Bone marrow (tissue), 2 donors: ENCODE data around the gene C1orf116.

Experiments used
- DNase-seq, 2 donors: peaks; one replicate each; lab custom pipeline; 2025; lab: John Stamatoyannopoulos, UW

C1orf116 gene

GRCh38 chr1:207034998-207035397 lies 2.4 kb upstream of the C1orf116 start:
- DNase-seq = no peak

DNA sequence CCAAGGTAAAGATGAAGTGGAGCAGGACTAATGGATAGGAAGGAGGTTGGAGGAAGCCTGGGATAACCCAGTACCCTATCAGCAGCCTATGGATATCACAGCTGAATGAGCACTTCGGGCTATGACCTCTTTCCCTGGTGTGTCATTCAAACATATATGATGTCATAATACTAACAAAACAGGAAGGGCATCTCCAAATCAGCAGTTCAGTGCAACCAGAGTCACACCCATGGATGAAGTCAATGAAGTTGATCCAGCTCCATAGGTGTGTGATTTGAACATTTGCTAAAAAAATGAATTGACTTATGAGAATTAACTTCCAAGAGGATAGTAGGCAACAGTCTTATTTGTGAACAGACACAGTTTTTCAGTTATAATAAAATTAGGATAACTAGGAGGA lies 1.7 kb upstream of the C1orf116 start:
- DNase-seq = no peak

GRCh38 chr1:207033302-207033701 lies 746 bp upstream of the C1orf116 start:
- DNase-seq = no peak

DNA sequence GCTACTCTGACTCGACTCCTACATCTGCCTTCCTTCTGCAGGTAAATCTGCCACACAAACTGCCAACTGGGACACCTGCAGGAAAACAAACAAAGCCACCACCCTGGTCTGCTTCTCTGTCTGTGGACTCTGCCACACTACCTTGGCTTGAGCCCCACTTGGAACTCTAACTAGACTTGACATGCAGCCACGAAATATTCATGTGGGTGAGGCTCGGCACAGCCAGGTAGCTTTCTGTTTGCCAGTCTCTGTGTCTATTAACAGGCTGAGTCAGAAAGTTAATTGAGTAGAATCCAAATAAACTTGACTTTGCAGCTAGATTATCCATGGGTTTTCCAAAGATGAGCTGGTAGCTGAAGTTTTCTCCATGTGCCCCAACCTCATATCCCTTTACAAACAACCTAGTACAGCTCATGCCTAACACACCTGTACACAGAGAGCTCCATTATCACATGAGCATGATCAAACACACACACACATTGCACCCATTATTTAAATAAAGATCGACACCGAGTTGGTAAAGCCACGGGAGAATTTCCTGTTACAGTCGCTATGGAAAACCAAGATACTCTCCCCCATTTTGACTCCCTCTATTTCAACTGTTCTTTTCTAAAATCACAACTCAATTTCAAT lies 808 bp downstream of the C1orf116 start:
- no peak for DNase-seq

GRCh38 chr1:207031016-207031415 lies 1.5 kb downstream of the C1orf116 start:
- DNase-seq = no peak

GRCh38 chr1:207030522-207031009 lies 2.0 kb downstream of the C1orf116 start:
- no peak for DNase-seq

GRCh38 chr1:207029701-207030521 lies 2.6 kb downstream of the C1orf116 start:
- DNase-seq = no peak

- DNase-seq = no peak
Observed at GRCh38 chr1:207028884-207029650, 3.5 kb downstream of the C1orf116 start.

- DNase-seq = no peak
Observed at GRCh38 chr1:207027921-207028320, 4.6 kb downstream of the C1orf116 start.

- no peak for DNase-seq
Observed at GRCh38 chr1:207027206-207027777, 5.3 kb downstream of the C1orf116 start.

DNA sequence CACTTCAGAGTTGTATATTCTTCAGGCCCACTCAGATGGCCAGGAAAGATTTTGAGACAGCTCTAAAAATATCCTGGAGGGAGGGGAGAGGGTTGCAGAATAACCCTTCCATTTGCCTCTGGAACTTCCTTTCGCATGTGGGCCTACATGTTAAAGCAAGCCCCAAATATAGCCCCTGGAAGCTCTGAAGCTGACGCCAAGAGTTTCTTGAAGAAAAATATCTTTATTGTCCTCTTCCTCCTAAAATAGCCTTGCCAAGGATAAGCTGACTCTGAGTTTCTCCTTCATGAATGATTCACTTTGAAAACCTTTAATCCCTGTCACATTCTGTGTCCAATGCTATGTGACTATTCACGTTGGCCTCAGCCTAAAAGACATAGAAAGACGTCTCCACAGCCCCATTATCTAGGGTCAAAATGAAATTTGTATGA lies 6.4 kb downstream of the C1orf116 start:
- no peak for DNase-seq

GRCh38 chr1:207025146-207025880 lies 7.2 kb downstream of the C1orf116 start:
- no peak for DNase-seq

DNA sequence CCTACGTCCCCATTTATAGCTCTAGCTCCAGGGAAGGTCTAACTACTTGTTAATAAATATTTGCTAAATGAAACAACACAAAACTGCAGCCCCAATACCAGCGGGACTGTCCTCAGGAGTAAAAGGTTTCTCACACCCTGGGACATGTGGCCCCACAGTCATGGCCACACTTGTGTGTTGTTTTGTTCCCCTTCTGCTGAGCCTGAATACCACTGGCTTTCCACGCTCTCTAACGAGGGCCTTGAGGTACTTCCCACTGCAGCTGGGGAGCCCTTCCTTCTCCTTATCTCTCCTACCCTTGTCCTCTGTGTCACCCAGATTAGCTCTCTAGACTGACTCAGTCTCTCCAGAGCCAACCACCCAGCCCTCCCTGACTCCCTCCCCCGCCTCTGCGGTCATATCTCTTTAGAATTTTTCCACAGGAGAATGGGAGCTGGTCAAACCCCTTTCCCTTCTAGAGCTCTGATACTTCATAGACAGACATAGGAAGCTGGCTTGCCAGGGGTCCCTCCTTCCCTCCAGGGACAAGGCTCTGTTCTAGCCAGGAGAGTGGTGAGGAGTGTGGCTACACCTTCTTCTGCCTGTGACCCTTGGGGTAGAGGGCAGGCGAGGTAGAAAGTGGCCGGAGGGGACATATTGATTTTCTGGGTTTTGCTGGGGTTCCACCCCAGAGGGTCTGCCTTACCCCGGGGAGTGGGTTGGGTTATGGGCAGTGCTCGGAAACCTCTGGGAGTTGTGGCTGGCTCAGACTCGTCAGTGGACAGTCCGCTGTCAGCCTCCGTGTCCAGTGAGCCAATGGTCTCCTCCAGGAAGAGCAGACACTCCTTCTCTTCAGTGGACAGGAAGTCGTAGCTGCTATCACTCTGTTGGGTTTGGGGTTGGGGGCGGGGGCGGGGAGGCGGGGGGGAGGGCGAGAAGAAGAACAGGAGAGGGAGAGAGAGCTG lies 8.1 kb downstream of the C1orf116 start:
- DNase-seq = peak in 1 of 2 donors; percentile 77

DNA sequence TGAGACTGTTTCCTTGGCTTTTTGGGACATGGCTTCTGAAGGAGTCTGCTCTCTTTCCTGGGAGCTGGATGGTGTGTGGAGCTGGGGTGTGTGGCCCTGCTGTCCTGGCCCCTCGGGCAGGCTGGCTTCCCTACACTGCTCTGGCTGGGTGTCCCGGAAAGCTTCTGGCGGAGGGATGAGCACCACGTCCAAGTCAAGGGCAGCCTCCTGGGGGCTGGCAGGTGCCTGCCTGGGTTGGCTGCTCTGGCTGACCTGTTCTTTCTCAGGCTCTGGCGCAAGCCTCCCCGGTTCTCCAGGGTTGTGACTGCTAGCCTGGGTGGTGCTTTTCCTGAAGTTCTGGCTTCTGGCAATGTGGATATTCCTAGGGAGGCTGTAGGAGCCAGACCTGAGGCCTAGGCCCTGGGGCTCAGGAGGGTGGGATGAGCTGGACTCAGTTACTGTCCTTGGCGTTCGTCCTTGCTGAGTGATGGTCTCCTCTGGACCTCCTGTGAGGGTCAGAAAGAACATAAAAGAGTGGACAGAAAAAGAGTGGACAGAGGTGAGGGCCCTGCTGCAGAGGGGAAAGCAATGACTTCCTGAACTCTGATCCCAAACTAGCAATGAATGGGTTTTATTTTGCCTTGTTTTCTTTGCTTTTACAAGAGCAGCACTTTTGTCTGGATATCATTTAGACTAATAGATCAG lies 9.4 kb downstream of the C1orf116 start:
- DNase-seq = no peak

DNA sequence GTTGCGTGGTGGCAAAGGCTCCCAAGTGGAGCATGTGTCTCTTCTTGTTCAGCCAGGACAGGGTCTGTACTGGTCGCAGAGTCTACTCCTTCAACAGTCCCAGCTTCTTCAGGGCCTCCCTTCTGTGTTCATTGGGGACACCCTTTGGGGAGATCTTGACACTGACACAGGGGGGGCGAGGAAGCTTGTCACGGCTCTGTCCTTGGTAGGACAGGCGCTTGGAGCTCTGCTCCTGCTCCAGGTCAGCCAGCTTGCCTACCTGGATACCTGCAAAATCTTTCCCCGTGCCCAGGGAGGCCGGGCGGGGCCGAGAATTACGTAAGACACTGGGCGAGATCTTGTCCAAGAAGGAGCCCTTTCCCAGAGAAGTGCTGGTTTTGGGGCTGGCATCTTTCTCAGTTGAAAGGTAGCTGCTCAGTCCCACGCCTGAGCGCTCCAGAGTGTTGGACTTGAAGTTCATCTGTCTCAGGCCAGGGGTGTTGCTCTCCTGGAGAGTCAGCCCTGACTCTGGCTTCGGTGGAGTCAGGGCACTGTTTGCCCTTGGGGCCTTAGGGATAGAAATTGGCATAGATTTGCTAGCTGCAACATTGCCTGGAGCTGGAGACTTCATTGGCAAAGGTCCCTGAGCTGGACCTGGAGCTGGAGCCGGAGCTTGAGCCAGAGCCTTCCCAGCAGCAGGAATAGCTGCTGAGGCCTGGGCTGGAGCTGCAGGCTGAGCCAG lies 10.5 kb downstream of the C1orf116 start:
- no peak for DNase-seq

DNA sequence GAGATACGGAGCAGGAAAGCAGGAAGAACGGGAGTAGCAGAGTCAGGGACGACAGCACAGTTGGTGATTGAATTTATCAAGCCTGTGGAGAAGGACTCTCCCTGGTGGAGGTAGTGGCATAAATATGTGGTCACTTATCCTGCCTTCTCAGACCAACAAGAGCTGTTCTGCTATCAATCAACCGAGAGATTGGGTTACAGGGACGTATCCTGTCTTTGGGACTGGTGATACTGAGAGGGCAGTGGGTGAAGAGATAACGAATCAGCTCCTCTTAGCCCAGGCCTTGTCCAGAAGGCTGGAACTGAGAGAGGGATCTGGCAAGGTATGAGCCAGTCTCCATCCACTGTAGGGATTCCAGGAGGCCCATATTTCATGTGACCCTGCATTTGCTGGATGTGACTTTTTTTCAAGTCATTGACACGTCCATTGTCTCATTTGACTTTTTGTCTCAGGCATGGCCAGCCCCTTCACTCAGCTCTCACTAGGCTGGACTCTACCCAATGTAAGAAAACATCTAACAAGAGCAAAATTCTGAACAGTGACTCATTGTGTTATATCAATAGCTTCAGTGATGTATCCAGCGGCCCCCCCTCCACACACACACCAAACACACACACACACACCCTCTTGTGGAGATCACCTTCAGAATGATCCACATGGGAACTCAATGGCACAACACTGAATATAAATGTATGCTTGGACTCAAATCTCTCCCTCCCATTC lies 11.3 kb downstream of the C1orf116 start:
- no peak for DNase-seq

- DNase-seq = no peak
Observed at GRCh38 chr1:207020709-207021107, 11.8 kb downstream of the C1orf116 start.

- DNase-seq = no peak
Observed at GRCh38 chr1:207020065-207020708, 12.4 kb downstream of the C1orf116 start.
